Erythroblast (primary cell): ENCODE data around the gene TFDP1.

Experiments used
- GATA1 ChIP-seq: IDR thresholded peaks from 2 replicates; pipeline ENCODE4 v1.6.1; 2011; ENCODE audit warnings: low read depth, mild to moderate bottlenecking, control low read depth, low read length, moderate library complexity
- POLR2A ChIP-seq: IDR thresholded peaks from 2 replicates; pipeline ENCODE4 v1.6.1; 2011; ENCODE audit warnings: mild to moderate bottlenecking, low read length

- no peak for TF ChIP-seq POLR2A
- no peak for TF ChIP-seq GATA1
These were observed 80.4 kb downstream of the TFDP1 start for GRCh38 chr13:113664751-113665596.
